Measurements from ENCODE around the gene YPEL3. TPM values are rescaled to one million over a fixed set of nuclear protein-coding genes. Genes with fewer than 3 reads are reported as not detected.

YPEL3 gene
- total RNA-seq, 1 experiment from 2014 or later = 13.2 TPM

DNA sequence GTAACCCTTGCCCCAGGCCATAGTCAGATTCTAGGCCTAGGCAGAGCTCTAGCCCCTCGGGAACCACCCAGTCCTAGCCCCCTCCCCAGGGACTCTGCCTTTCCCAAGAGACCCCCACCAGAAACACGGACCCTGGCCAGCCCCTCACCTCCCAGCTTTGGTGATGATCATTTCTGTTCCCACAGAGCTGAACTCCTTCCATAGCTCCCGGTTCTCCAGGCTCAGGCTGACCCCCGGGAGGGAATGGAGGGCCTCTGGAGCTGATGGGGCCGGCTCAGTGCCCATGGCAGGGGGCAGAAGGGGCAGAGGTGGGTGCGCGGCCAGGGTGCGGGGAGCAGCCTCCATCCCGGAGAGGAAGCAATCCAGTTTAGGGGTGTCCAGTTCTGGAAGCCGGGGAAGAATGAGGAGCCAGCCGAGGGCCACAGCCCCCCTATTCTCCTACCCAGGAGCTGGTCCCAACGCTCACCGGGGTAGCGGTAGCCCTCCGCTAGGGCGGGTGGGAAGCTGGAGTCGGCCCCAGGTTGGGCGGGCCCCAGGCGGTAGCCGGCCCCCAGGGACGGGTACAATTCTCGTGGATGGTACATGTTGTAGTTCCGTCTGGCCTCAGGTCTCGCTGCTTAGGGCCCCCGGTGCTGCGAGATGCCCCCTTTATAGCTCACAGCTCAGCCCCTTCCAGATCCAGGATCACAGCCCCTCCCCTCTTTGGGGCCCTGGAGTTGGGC is 5.2 kb downstream of the YPEL3 start:
- no peak for DNase-seq (ENCODE audit: low read depth)

DNA sequence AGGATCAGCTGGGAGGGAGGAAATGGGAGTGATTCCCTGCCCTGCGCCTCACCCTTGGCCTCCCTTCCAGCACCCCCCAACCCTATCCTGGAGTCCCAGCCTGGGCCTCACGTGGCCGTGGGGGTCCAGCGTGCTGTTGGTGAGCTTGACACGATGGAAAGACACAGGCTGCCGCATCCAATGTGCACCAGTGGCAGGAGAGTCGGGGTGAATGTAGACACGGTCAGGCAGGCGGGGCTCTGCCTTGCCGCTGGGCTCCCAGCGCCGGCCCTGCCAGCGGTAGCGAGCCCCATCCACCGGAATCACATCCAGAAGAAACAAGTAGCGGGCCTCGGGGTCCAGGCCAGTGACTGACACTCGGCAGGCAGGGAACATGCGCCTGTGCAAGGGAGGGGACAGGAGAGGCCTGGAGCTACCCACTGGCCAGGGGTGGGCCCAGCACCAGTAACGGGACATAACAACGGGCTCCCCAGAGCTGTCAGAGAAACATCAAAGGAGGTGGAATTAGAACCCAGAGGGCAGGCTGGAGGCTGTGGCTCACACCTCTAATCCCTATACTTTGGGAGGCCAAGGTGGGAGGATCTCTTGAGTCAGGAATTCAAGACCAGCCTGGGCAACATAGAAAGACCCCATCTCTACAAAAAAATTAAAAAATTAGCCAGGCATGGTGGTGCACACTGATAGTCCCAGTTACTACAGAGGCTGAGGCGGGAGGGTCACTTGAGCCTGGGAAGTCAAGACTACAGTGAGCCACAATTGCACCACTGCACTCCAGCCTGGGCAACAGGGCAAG is 7.0 kb downstream of the YPEL3 start:
- DNase-seq (ENCODE audit: low read depth) = no peak

DNA sequence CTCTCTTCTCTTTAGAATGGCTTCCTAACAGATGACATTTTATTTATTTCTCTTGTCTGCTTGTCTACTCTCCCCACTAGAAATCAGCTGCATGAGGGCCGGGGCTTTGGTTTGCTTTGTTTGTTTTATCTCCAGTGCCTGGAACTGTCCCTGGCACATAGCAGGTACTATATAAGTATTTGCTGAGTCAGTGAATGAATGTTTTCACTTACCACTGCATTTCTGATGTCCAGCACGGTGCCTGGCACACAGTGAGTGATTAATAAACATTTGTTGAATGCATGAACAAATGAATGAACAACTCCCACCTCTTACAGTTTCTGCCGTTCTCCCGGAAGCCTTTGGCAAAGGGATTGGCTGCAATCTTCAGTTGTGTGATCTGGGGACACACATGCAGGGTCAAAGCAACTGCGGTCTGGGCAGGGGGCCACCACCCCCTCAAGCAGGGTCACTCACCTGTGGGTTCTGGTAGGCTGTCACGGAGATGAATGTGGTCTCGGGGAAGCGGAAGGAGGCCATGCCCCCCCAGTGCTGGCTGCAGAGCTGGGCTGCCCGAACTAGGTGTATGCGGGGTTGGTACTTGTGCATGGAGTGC is 7.7 kb downstream of the YPEL3 start:
- DNase-seq (ENCODE audit: low read depth) = no peak

DNA sequence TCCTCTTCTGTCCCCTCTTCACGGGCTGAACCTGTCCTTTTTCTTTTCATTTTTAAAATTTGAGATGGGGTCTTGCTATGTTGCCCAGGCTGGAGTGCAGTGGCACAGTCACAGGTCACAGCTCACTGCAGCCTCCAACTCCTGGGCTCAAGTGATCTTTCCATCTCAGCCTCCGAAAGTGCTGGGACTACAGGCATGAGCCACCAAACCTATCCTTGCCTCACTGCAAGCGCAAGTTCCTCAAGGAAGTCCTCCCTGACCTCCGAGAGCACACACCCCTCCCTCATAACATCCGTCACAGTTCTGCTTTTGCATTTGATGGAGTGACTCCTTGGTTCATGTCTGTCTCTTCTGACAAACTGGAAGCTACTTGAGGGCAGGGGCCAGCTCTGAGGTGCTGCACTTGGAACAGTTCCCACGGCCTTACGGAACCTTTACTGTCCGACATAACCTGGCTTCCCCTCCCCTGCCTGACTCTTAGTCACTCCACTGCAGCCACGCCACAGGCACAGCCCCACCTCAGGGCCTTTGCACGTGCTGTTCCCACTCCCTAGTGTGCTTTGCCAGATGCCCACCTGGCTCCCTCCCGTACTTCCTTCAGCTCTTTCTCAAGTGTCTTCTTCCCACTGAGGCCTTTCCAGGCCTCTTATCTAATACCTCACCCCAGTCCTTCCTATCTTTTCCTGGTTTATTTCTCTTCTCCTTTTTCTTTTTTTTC is 8.7 kb downstream of the YPEL3 start:
- no peak for DNase-seq (ENCODE audit: low read depth)

DNA sequence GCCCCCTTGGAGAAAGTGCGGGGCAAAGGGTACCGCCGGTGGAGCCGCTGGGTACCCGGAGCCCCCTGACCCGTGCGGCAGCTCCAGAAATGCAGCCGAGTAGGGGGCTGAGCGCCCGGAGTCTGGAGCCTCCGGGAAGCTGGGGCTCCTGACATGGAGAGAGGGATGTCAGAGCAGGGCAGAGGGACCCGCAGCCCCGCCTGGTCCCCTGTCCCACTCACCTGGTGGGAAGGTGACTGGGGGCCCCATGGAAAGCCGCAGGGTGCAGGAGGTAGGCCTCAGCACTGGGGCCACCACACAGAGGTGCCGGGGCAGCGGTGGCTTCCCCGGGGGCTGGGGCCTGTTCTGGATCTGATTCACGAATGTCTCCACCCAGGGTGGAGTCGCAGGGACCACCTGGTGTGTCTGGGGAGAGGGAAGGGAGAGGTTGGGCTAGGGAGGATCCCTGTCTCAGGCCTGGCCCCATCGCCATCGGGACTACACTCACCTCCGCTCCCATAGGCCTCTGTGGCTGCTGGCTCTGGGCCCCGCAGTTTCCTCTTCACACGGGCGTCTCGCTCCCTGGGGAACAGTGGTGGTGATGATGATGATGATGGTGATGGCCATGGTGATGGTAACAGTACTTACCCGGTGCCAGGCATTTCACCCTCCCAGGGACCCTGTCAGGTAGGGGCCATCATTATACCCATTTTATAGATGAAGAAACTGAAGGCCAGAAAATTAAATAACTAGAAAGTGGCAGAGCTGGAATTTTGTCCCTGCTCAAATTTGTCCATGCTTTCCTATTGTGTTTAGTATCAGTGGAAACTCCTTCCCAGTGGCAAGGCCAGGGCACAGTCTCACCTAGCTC is 9.5 kb downstream of the YPEL3 start:
- no peak for DNase-seq (ENCODE audit: low read depth)

DNA sequence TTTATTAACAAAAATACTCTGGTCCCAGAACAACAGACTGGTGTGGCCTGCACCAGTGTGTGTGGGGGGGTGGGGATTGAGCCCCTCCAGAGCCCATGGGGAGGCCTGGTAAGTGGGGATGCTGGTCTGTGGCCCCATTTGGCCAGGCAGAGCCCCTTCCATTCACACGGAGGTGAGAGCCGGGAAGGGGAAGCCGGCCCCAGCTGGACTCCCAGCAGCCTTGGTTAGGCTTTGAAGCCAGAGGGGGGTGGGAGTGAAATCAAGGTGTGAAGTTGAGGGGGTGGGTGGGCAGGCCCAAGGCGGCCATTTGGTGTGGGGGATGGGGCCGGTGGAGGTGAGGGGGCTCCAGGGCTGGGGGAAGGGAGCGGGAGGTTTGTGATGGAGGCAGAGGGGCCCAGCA is 10.2 kb downstream of the YPEL3 start:
- DNase-seq (ENCODE audit: low read depth) = no peak

DNA sequence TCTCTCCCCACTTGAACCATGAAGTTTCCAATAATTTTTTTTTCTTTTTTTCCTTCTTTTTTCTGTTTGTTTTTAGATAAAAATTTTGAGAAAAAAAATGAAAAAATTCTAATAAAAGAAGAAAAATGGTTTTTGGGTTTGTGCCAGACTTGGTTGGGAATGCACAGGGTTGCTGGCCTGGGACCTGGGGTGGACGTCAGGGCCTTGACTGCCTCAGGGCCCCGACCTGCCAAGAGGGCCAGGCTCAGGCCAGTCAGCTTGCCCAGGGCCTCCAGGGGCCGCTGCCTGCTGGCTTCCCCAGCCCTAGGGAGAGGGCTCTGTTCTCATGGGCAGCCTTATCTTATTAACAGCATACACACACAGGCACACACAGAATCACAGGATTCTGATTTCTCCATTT is 10.8 kb downstream of the YPEL3 start:
- DNase-seq (ENCODE audit: low read depth) = no peak

DNA sequence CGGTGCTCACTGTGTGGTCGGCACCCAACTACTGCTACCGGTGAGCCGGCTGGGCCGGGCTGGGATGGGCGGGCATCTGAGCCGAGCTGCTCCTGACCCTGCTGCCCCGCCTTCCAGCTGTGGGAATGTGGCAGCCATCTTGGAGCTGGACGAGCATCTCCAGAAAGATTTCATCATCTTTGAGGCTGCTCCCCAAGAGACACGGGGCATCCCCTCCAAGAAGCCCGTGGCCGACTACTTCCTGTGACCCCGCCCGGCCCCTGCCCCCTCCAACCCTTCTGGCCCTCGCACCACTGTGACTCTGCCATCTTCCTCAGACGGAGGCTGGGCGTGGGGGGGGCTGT is 11.2 kb downstream of the YPEL3 start:
- DNase-seq (ENCODE audit: low read depth) = no peak

DNA sequence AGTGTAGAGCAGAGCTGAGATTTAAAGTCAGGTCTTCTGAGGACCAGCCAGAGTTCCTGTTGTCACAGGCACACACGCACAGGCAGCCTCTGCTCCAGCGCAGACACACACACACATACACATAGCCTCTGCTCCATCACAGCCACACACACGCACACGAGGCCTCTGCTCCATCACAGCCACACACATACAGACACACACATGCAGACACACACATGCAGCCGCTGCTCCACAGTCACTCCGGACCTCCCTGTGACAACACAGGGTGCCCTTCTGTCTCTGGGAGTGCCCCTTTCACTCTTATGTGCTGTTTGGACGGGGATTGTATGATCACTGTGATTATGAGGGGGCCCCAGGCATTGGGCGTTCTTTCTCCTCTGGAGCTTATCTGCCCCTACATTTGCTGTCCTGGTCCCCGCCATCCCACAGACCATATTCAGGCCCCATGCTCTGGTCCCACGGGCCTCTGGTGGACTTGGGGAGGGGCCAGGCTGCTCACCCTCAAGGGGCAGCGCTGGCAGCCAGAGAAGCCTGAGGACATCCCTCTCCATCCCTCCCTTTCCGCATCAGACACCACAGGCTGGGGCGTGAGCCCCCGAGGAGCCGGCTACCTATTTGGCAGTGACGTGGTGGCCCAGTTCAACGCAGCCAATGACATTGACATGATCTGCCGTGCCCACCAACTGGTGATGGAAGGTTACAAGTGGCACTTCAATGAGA is 11.8 kb downstream of the YPEL3 start:
- no peak for DNase-seq (ENCODE audit: low read depth)

DNA sequence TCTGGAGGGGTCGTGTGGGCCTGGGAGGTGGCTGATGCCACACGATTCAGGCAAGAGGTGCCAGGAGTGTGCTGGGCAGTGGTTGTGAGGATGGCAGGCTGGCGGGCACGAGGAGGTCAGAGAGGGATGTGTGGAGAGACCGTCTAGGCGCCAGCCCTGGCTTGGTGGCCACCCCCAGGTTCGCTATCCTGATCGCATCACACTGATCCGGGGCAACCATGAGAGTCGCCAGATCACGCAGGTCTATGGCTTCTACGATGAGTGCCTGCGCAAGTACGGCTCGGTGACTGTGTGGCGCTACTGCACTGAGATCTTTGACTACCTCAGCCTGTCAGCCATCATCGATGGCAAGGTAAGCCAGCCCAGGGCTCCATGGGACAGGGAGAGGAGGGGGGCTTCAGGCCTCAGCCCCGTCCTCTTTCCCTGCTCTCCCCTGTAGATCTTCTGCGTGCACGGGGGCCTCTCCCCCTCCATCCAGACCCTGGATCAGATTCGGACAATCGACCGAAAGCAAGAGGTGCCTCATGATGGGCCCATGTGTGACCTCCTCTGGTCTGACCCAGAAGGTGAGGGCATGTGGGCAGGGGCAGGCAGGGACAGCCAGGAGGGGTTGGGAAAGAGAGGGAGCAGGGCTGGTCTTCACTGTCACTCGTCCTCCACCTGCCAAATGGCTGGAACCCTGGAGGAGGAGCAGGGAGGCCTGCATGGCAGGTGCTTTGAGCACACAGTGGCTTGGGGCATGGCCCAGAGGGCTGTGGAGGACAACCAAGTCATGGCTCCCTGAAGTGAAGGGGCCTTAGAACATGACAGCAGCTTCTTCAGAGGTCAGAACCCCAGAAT is 12.6 kb downstream of the YPEL3 start:
- no peak for DNase-seq (ENCODE audit: low read depth)

DNA sequence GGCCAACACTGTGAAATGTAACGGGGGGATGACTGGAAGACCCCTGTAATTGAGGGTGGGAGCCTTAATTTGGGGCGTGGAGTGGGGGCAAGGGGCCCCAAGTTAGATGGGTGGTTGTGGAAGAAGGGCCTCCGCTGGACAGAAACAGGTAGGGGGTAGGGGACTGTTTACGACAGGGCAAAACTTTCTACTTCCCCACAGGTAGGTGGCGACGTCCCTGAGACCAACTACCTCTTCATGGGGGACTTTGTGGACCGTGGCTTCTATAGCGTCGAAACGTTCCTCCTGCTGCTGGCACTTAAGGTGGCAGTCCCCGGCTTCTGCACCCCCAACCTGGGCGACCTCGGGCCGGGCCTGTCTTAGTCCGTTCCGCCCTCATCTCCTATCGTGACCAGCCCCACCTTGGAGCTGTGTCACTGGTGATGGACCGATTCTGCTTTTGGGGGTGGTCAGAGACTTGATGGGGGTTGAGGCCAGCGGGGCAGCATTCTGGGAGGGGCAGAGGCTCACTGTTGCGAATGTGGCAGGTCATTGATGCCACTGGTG is 13.4 kb downstream of the YPEL3 start:
- DNase-seq (ENCODE audit: low read depth) = no peak

DNA sequence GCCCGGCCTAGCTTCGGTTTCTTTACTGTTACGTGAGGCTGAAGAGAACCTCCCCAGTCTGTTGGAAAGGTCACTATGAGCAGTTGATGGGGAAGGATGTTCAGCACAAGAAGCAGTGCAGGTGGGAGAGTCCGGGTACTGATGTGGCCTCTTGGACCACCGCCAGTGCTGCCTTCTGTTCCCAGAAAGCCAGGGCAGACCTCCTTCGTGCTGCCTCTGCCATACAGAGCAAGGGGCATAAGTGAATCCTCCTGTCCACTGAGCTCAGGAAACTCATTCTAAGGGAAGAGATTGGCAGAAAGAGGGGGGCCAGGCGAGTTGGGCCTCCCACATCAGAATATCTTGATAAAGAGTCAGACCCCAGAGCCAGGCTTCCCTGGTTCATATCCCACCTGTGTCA is 16.5 kb downstream of the YPEL3 start:
- no peak for DNase-seq (ENCODE audit: low read depth)

DNA sequence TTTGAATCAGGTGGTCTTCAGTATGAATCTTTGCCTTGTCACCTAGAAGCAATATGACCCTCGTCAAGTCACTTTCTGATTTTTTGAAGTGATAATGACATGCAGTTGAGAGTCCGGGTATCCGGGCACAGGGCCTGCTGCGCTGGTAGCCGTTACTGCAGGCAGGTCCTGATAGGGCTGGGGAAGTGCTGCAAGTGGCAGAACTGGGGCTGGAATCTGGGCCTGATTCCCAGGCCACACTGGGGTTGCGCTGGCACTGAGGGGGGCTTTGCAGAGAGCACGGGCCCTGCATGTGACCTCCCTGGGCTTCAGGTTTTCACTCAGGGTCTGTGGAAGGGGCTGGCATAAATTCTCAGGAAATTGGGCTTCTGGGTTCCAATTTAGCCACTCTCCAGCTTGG is 17.3 kb downstream of the YPEL3 start:
- no peak for DNase-seq (ENCODE audit: low read depth)

DNA sequence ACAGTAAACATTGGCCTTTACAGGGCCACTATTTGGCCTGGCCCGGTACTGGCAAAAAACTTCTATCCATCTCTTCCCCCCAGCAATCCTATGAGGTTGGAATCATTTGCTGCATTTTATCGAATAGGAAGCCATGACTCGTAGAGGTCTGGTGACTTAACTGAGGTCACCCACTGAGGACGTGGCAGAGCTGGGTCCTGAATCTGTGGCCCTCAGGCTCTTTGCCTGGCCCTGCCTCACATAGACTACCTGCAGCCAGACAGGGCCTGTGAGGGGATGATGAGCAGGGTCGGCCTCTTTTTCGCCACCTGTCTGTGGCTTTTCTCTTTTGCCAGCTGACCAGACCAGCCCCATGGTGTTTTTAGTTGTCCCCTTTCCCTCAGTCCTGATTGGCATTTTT is 18.4 kb downstream of the YPEL3 start:
- no peak for DNase-seq (ENCODE audit: low read depth)

DNA sequence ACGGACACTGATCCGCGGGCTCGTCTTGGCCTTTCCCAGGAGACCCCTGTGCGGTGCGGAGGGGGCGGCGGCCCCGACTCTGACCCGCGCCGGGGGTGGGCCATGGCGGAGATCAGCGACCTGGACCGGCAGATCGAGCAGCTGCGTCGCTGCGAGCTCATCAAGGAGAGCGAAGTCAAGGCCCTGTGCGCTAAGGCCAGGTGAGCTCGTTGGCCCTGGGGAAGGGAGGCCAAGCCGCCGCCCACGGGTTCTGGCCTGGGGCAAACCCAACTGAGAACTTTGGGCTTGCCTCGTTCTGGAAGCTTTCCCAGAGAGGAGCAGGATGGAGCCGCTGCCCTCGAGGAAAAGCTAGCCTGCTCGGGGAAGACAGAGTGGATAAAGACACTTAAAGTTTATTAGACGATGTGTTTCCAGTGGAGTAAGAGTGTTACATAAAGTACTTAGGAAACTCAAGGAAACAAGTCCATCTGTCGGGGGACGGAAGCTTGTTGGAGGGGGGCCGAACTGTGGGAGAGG is 19.7 kb downstream of the YPEL3 start:
- DNase-seq (ENCODE audit: low read depth) = no peak

DNA sequence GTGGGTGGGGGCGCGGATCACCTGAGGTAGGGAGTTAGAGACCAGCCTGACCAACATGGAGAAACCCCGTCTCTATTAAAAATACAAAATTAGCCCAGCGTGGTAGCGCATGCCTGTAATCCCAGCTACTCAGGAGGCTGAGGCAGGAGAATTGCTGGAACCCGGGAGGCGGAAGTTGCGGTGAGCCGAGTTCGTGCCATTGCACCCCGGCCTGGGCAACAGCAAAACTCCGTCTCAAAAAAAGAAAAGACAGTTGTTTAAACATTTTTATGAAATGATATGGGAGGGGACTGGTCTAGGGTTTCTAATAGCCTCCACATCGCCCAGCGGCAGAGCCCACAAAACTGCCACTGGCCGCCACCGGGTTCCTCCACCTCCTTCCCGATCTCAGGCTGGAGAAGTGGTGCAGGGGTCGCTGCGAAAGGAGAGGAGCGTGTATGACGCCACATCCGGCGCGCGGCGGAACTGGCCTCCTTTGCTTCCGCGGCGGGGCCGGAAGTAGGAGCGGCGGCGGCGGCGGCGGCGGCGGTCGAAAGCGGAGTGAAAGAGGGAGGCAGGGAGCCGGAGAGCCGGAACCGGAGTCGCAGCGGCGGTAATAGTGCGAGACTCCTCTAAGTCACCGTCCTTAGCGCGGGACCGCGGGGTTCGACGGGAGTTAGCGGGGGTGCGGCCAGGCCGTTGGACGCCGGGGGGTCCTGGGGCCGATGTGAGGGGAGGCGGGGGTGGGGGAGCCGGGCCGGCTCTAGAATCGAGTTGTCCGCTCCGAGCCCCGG is 20.3 kb downstream of the YPEL3 start, which contains the start of gene PPP4C:
TSS of gene PPP4C (plus strand) at position 492 of the 773 bp plus-strand sequence. CDS start 384 bp downstream, outside the sequence.
- peak; percentile 88 for DNase-seq (ENCODE audit: low read depth)

DNA sequence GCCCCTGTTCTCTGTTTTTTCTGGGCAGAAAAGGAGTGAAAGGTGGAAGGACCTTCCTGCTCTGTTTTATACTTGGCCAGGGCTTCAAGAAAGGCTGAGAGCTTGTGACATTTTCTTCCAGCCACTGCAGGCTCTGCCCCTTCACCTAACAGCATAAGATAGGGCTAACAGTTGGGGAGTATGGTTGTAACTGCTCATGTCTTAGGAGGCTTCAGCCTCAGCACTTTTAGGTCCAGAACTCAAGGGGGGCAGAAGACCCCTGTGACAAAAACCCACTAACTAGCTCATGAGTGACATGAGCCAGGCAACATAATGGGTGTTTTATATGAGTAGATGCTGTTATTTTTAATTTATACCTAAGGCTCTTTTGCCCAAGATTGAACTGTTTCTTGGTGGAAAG is 25.5 kb downstream of the YPEL3 start:
- no peak for DNase-seq (ENCODE audit: low read depth)

Measured in RPMI7951 (cell line).